ENCODE data around the gene RNASEH2B.
A peak's percentile ranks its signal among the peaks of the same experiment; 100 is the strongest.

The RNASEH2B gene, protein sequence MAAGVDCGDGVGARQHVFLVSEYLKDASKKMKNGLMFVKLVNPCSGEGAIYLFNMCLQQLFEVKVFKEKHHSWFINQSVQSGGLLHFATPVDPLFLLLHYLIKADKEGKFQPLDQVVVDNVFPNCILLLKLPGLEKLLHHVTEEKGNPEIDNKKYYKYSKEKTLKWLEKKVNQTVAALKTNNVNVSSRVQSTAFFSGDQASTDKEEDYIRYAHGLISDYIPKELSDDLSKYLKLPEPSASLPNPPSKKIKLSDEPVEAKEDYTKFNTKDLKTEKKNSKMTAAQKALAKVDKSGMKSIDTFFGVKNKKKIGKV

DNA sequence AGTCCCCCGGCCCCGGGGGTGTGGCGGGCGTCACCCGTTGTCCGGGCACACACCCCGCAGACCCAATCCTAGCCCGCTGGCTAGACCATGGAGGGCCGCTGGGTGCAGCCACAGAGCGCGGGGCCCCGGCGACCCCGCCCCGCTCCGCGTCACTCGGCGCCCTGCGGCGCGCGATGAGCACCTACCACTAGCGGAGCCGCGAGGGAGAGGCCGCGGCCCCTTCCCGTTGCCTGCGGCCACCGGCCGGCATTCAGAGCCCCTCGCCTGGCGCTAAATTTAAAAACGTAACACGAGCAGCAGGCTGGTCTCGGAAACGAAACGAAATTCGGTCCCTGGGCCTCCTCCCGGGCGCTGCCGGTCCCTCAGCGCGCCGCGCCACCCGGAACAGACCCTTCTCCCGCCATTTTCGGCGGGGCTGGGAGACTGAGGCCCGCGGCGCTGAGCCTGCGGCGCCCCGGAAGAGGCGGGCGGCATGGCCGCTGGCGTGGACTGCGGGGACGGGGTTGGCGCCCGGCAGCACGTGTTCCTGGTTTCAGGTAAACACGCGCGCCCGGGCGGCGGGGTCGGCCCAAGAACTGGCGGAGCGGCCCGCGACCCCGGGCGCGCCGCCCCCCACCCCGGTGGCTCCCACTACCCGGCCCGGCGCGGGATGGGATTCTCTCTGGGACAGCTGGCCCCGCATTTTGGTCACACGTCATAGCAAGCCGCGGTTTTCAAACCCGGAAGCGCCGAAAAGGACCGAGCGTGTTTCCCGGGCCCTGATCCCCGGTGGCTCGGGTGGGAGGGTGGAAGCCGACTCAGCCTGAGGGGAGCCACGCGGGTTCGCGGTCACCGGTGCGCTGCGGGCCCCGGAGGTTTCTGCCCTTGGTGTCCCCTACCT lies at the start of gene RNASEH2B:
Gene RNASEH2B, plus strand, starts transcription at position 187 of the 880 bp plus-strand sequence. Its CDS starts 286 bp downstream, at position 473.
- WGBS (ENCODE audit: insufficient coverage, insufficient read length), result no CpG with 5 or more reads among the region's 107 CpGs
- H3K9me3 ChIP-seq (ENCODE audit: control insufficient read depth, insufficient read depth, low read length), result no peaks in the 10 kb centered on the region
- peak within 1 kb of the TSS; percentile 76 for H3K4me3 ChIP-seq (ENCODE audit: low read length)
- H3K4me1 ChIP-seq (ENCODE audit: control insufficient read depth, insufficient read depth, low read length), result peaks cover 2% of the 10 kb centered on the region; the same call in 1 of the 2 replicates
- no peaks in the 10 kb centered on the region for H3K36me3 ChIP-seq (ENCODE audit: control insufficient read depth, insufficient read depth, low read length)
- no peak for DNase-seq (ENCODE audit: low read depth, low spot score)
- H3K27ac ChIP-seq (ENCODE audit: low read length), result no peak within 1 kb of the TSS
- no peaks in the 10 kb centered on the region for H3K27me3 ChIP-seq (ENCODE audit: control insufficient read depth, insufficient read depth, low read length)

DNA sequence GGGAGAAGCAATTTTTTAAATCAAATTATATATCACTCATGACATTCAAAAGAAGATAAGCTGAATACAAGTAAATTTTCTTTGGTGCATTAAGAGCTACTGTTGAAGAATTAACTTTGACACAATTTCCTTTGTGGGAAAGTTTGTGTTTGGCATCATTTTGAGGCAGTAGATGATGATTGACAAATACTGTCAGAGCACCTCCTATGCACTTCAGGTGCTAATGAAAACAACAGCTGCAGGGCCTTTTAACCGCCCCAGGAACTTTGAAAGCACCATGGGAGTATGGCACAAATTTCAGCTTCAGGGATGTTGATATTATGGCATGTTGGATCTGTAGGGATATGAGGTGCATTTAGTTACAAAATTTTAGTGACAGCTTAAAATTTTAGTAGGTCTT lies 45.1 kb upstream of the RNASEH2B start:
- no peak for DNase-seq (ENCODE audit: low read depth, low spot score)
- no peak overlapping the region for H3K27ac ChIP-seq (ENCODE audit: low read length)
- peaks cover 2% of the 10 kb centered on the region; the same call in 1 of the 2 replicates for H3K9me3 ChIP-seq (ENCODE audit: control insufficient read depth, insufficient read depth, low read length)
- no peaks in the 10 kb centered on the region for H3K36me3 ChIP-seq (ENCODE audit: control insufficient read depth, insufficient read depth, low read length)
- H3K4me1 ChIP-seq (ENCODE audit: control insufficient read depth, insufficient read depth, low read length), result no peaks in the 10 kb centered on the region
- H3K4me3 ChIP-seq (ENCODE audit: low read length), result no peak overlapping the region
- no CpG with 5 or more reads among the region's 1 CpG for WGBS (ENCODE audit: insufficient coverage, insufficient read length)
- H3K27me3 ChIP-seq (ENCODE audit: control insufficient read depth, insufficient read depth, low read length), result no peaks in the 10 kb centered on the region

GRCh38 chr13:50866817-50867636 lies 42.6 kb upstream of the RNASEH2B start:
- WGBS (ENCODE audit: insufficient coverage, insufficient read length), result no CpG with 5 or more reads among the region's 2 CpGs
- H3K9me3 ChIP-seq (ENCODE audit: control insufficient read depth, insufficient read depth, low read length), result no peaks in the 10 kb centered on the region
- H3K4me1 ChIP-seq (ENCODE audit: control insufficient read depth, insufficient read depth, low read length), result no peaks in the 10 kb centered on the region
- H3K36me3 ChIP-seq (ENCODE audit: control insufficient read depth, insufficient read depth, low read length), result no peaks in the 10 kb centered on the region
- H3K4me3 ChIP-seq (ENCODE audit: low read length), result no peak overlapping the region
- DNase-seq (ENCODE audit: low read depth, low spot score), result no peak
- H3K27me3 ChIP-seq (ENCODE audit: control insufficient read depth, insufficient read depth, low read length), result no peaks in the 10 kb centered on the region
- no peak overlapping the region for H3K27ac ChIP-seq (ENCODE audit: low read length)

GRCh38 chr13:50867637-50867945 lies 42.0 kb upstream of the RNASEH2B start:
- no peaks in the 10 kb centered on the region for H3K4me1 ChIP-seq (ENCODE audit: control insufficient read depth, insufficient read depth, low read length)
- no peaks in the 10 kb centered on the region for H3K36me3 ChIP-seq (ENCODE audit: control insufficient read depth, insufficient read depth, low read length)
- no peak overlapping the region for H3K27ac ChIP-seq (ENCODE audit: low read length)
- H3K9me3 ChIP-seq (ENCODE audit: control insufficient read depth, insufficient read depth, low read length), result no peaks in the 10 kb centered on the region
- DNase-seq (ENCODE audit: low read depth, low spot score), result no peak
- WGBS (ENCODE audit: insufficient coverage, insufficient read length), result no CpG with 5 or more reads among the region's 3 CpGs
- no peak overlapping the region for H3K4me3 ChIP-seq (ENCODE audit: low read length)
- no peaks in the 10 kb centered on the region for H3K27me3 ChIP-seq (ENCODE audit: control insufficient read depth, insufficient read depth, low read length)

- WGBS (ENCODE audit: insufficient coverage, insufficient read length), result no CpG with 5 or more reads among the region's 1 CpG
- H3K27ac ChIP-seq (ENCODE audit: low read length), result no peak overlapping the region
- H3K27me3 ChIP-seq (ENCODE audit: control insufficient read depth, insufficient read depth, low read length), result no peaks in the 10 kb centered on the region
- DNase-seq (ENCODE audit: low read depth, low spot score), result no peak
- no peak overlapping the region for H3K4me3 ChIP-seq (ENCODE audit: low read length)
- H3K4me1 ChIP-seq (ENCODE audit: control insufficient read depth, insufficient read depth, low read length), result no peaks in the 10 kb centered on the region
- no peaks in the 10 kb centered on the region for H3K36me3 ChIP-seq (ENCODE audit: control insufficient read depth, insufficient read depth, low read length)
- H3K9me3 ChIP-seq (ENCODE audit: control insufficient read depth, insufficient read depth, low read length), result no peaks in the 10 kb centered on the region
Measured at GRCh38 chr13:50871405-50871804, 38.2 kb upstream of the RNASEH2B start.

GRCh38 chr13:50873467-50873866 lies 36.1 kb upstream of the RNASEH2B start:
- H3K36me3 ChIP-seq (ENCODE audit: control insufficient read depth, insufficient read depth, low read length), result no peaks in the 10 kb centered on the region
- no peak overlapping the region for H3K4me3 ChIP-seq (ENCODE audit: low read length)
- no peak for DNase-seq (ENCODE audit: low read depth, low spot score)
- no peak overlapping the region for H3K27ac ChIP-seq (ENCODE audit: low read length)
- H3K27me3 ChIP-seq (ENCODE audit: control insufficient read depth, insufficient read depth, low read length), result no peaks in the 10 kb centered on the region
- H3K4me1 ChIP-seq (ENCODE audit: control insufficient read depth, insufficient read depth, low read length), result no peaks in the 10 kb centered on the region
- WGBS (ENCODE audit: insufficient coverage, insufficient read length), result no CpG with 5 or more reads among the region's 2 CpGs
- no peaks in the 10 kb centered on the region for H3K9me3 ChIP-seq (ENCODE audit: control insufficient read depth, insufficient read depth, low read length)

GRCh38 chr13:50873991-50874390 lies 35.6 kb upstream of the RNASEH2B start:
- Histone ChIP-seq H3K27me3 (ENCODE audit: control insufficient read depth, insufficient read depth, low read length) (no peaks in the 10 kb centered on the region), H3K4me1 (ENCODE audit: control insufficient read depth, insufficient read depth, low read length) (no peaks in the 10 kb centered on the region), H3K9me3 (ENCODE audit: control insufficient read depth, insufficient read depth, low read length) (no peaks in the 10 kb centered on the region), H3K27ac (ENCODE audit: low read length) (no peak overlapping the region), H3K4me3 (ENCODE audit: low read length) (no peak overlapping the region), H3K36me3 (ENCODE audit: control insufficient read depth, insufficient read depth, low read length) (no peaks in the 10 kb centered on the region)
- DNase-seq (ENCODE audit: low read depth, low spot score), result no peak
- WGBS (ENCODE audit: insufficient coverage, insufficient read length), result no CpG with 5 or more reads among the region's 2 CpGs

GRCh38 chr13:50882816-50883435 lies 26.7 kb upstream of the RNASEH2B start:
- no peak overlapping the region for H3K27ac ChIP-seq (ENCODE audit: low read length)
- no peaks in the 10 kb centered on the region for H3K9me3 ChIP-seq (ENCODE audit: control insufficient read depth, insufficient read depth, low read length)
- H3K36me3 ChIP-seq (ENCODE audit: control insufficient read depth, insufficient read depth, low read length), result no peaks in the 10 kb centered on the region
- no CpG with 5 or more reads among the region's 5 CpGs for WGBS (ENCODE audit: insufficient coverage, insufficient read length)
- H3K27me3 ChIP-seq (ENCODE audit: control insufficient read depth, insufficient read depth, low read length), result no peaks in the 10 kb centered on the region
- H3K4me1 ChIP-seq (ENCODE audit: control insufficient read depth, insufficient read depth, low read length), result no peaks in the 10 kb centered on the region
- DNase-seq (ENCODE audit: low read depth, low spot score), result no peak
- H3K4me3 ChIP-seq (ENCODE audit: low read length), result no peak overlapping the region

- DNase-seq (ENCODE audit: low read depth, low spot score), result no peak
- H3K27me3 ChIP-seq (ENCODE audit: control insufficient read depth, insufficient read depth, low read length), result no peaks in the 10 kb centered on the region
- no peak overlapping the region for H3K27ac ChIP-seq (ENCODE audit: low read length)
- no peak overlapping the region for H3K4me3 ChIP-seq (ENCODE audit: low read length)
- no CpG with 5 or more reads among the region's 1 CpG for WGBS (ENCODE audit: insufficient coverage, insufficient read length)
- H3K9me3 ChIP-seq (ENCODE audit: control insufficient read depth, insufficient read depth, low read length), result no peaks in the 10 kb centered on the region
- H3K36me3 ChIP-seq (ENCODE audit: control insufficient read depth, insufficient read depth, low read length), result no peaks in the 10 kb centered on the region
- no peaks in the 10 kb centered on the region for H3K4me1 ChIP-seq (ENCODE audit: control insufficient read depth, insufficient read depth, low read length)
Measured at GRCh38 chr13:50883728-50884127, 25.9 kb upstream of the RNASEH2B start.

GRCh38 chr13:50884265-50884664 lies 25.3 kb upstream of the RNASEH2B start:
- H3K4me3 ChIP-seq (ENCODE audit: low read length), result no peak overlapping the region
- no peaks in the 10 kb centered on the region for H3K27me3 ChIP-seq (ENCODE audit: control insufficient read depth, insufficient read depth, low read length)
- DNase-seq (ENCODE audit: low read depth, low spot score), result no peak
- WGBS (ENCODE audit: insufficient coverage, insufficient read length), result no CpG with 5 or more reads among the region's 1 CpG
- H3K9me3 ChIP-seq (ENCODE audit: control insufficient read depth, insufficient read depth, low read length), result no peaks in the 10 kb centered on the region
- no peaks in the 10 kb centered on the region for H3K36me3 ChIP-seq (ENCODE audit: control insufficient read depth, insufficient read depth, low read length)
- no peak overlapping the region for H3K27ac ChIP-seq (ENCODE audit: low read length)
- H3K4me1 ChIP-seq (ENCODE audit: control insufficient read depth, insufficient read depth, low read length), result no peaks in the 10 kb centered on the region

Data from iPS DF 6.9 (cell line).